Psoas muscle (tissue), 8 donors: ENCODE data around the gene BICRAL. TPM values are rescaled to one million over a fixed set of nuclear protein-coding genes. Genes with fewer than 3 reads are reported as not detected.

ENCODE experiments used
- ATAC-seq, 4 donors: fragments of 200-7000 bp; cut with Tn5 transposase; one replicate each; pipeline ENCODE4 v1.9.1; 2020; ENCODE audit warnings: moderate library complexity in 3 of 4, mild to moderate bottlenecking in 2 of 4
- DNase-seq, 2 donors: peaks; one replicate each; pipeline ENCODE4 v3.0.0-alpha.2; 2020
- H3K27ac ChIP-seq: fragments of 200-600 bp; one replicate; pipeline ENCODE4 v1.8.0; 2022
- H3K27me3 ChIP-seq, 3 donors: fragments of 200-600 bp in 1 of 3; one replicate each; pipeline versions ENCODE4 v1.6.1 to v1.8.0; 2013 to 2022; ENCODE audit warnings: low read length in 2 of 3, mild to moderate bottlenecking in 2 of 3, moderate library complexity in 1 of 3; ENCODE audit not compliant: insufficient read depth in 3 of 3
- H3K36me3 ChIP-seq, 2 donors: fragments of 200-600 bp in 1 of 2; one replicate each; pipeline versions ENCODE4 v1.6.1 to v1.8.0; 2013 to 2022; ENCODE audit warnings: low read depth in 1 of 2, mild to moderate bottlenecking in 1 of 2, moderate library complexity in 1 of 2; ENCODE audit not compliant: insufficient read depth in 1 of 2
- H3K4me1 ChIP-seq: fragments of 200-600 bp; one replicate; pipeline ENCODE4 v1.8.0; 2022
- H3K4me3 ChIP-seq: fragments of 200-600 bp; one replicate; pipeline ENCODE4 v1.8.0; 2022; ENCODE audit warnings: mild to moderate bottlenecking
- H3K9me3 ChIP-seq: fragments of 200-600 bp; one replicate; pipeline ENCODE4 v1.8.0; 2022
- WGBS, 3 donors: extraction: QIAGEN DNeasy Blood & Tissue Kit; methylation state at CpG; one replicate each; pipeline versions ENCODE4 v1.1.6 to v1.1.7; 2013; 5-methylcytosine and 5-hydroxymethylcytosine counted together
- intact Hi-C, 2 donors: fragments of 100-400 bp; cut with DNase I; formaldehyde crosslinking; loops; one replicate each; pipeline versions ENCODE4 v1.11.0 to v1.14.2; 2022
- polyA plus RNA-seq, 3 donors: library from polyadenylated mRNA; stranded (reverse); fragments of 200-250 nt; gene quantifications; one replicate each; pipeline ENCODE4 v1.2.3, GENCODE V29; 2013
- total RNA-seq, 4 donors: library from RNA; stranded (reverse); fragmentation: NEBNext Ultra II Directional in 2 of 4; extraction: Animal tissue kit (Norgen Biotek cat#: 25700) in 2 of 4; gene quantifications; one replicate each; pipeline versions ENCODE4 v1.2.1 to v1.2.4, GENCODE V29; 2021 to 2023
- TF ChIP-seq, protein P1 (sequence below): fragments of 200-600 bp; IDR thresholded peaks from one replicate; pipeline ENCODE4 v1.8.0; 2022; ENCODE audit warnings: antibody characterized with exemption
- donor health status: healthy with polysubstance abuse.
- donor health status: DM: no; HTN: no; CAD: no; lungs with moderate emphysema.
- donor health status: Bipolar disorder and iron deficiency.
- donor health status: healthy.
- donor health status: DM: yes; HTN: yes; CAD: no.
- donor health status: DM: no; HTN: no; CAD: no.
- donor health status: DM: no; HTN: no; CAD: no.
- donor health status: DM: yes; HTN: yes; CAD: no.

BICRAL gene
- total and polyA plus RNA-seq, 7 donors, result 2.8 to 12.2 (median 6.2) TPM

- Histone ChIP-seq H3K9me3 (no peaks in the 10 kb centered on the region), H3K27ac (no peak overlapping the region), H3K36me3 (peaks cover 0 to 52% of the 10 kb centered on the region in 2 donors), H3K27me3 (no peaks in the 10 kb centered on the region), H3K4me3 (no peak overlapping the region), H3K4me1 (no peaks in the 10 kb centered on the region)
- no peak for DNase-seq
- WGBS, 3 donors, result 75 to 86% (median 80%) methylated on average over 2 of the region's 2 CpGs
- intact Hi-C loops, result no loop called here
- no peak for ATAC-seq
- TF ChIP-seq, protein P1, sequence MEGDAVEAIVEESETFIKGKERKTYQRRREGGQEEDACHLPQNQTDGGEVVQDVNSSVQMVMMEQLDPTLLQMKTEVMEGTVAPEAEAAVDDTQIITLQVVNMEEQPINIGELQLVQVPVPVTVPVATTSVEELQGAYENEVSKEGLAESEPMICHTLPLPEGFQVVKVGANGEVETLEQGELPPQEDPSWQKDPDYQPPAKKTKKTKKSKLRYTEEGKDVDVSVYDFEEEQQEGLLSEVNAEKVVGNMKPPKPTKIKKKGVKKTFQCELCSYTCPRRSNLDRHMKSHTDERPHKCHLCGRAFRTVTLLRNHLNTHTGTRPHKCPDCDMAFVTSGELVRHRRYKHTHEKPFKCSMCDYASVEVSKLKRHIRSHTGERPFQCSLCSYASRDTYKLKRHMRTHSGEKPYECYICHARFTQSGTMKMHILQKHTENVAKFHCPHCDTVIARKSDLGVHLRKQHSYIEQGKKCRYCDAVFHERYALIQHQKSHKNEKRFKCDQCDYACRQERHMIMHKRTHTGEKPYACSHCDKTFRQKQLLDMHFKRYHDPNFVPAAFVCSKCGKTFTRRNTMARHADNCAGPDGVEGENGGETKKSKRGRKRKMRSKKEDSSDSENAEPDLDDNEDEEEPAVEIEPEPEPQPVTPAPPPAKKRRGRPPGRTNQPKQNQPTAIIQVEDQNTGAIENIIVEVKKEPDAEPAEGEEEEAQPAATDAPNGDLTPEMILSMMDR, result no peak
Measured at GRCh38 chr6:42851599-42851998, 69.7 kb downstream of the BICRAL start.

GRCh38 chr6:42860036-42860435 is 78.2 kb downstream of the BICRAL start:
- no peak overlapping the region for H3K4me3 ChIP-seq
- H3K36me3 ChIP-seq, result peaks cover 12 to 100% of the 10 kb centered on the region in 2 donors
- intact Hi-C loops, result no loop called here
- no peak overlapping the region for H3K27ac ChIP-seq
- ATAC-seq, result no peak
- no peaks in the 10 kb centered on the region for H3K27me3 ChIP-seq
- DNase-seq, result no peak
- no peaks in the 10 kb centered on the region for H3K9me3 ChIP-seq
- 85 to 93% (median 93%) methylated on average over 1 of the region's 1 CpG for WGBS, 3 donors
- H3K4me1 ChIP-seq, result no peaks in the 10 kb centered on the region
- TF ChIP-seq, protein P1, result no peak

GRCh38 chr6:42860481-42860880 is 78.6 kb downstream of the BICRAL start:
- WGBS, 3 donors, result 84 to 95% (median 89%) methylated on average over 6 of the region's 6 CpGs
- intact Hi-C loops, result no loop called here
- Histone ChIP-seq H3K9me3 (no peaks in the 10 kb centered on the region), H3K27ac (no peak overlapping the region), H3K4me1 (no peaks in the 10 kb centered on the region), H3K4me3 (no peak overlapping the region), H3K36me3 (peaks cover 12 to 100% of the 10 kb centered on the region in 2 donors), H3K27me3 (no peaks in the 10 kb centered on the region)
- ATAC-seq (no peak), DNase-seq (no peak)
- TF ChIP-seq, protein P1, result no peak

DNA sequence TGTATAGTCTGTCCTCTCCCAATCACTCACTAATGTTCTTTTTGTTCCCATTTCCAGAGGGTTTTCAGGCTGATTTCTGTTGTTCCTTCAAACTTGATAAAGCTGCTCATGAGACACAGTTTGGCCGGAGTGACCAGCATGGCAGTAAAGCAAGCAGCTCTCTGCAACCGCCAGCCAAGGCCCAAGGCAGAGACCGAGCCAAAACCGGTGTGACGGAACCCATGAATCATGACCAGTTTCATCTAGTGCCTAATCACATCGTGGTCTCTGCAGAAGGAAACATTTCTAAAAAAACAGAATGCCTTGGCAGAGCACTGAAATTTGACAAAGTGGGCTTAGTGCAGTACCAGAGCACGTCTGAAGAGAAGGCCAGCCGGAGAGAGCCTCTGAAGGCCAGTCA is 82.8 kb downstream of the BICRAL start:
- 56 to 66% (median 60%) methylated on average over 8 of the region's 8 CpGs for WGBS, 3 donors
- no peak overlapping the region for H3K4me3 ChIP-seq
- DNase-seq (peak; percentile 36 to 60), ATAC-seq (peak in 1 of 4 donors; percentile 62)
- H3K4me1 ChIP-seq, result no peaks in the 10 kb centered on the region
- intact Hi-C loops, result no loop called here
- no peaks in the 10 kb centered on the region for H3K27me3 ChIP-seq
- TF ChIP-seq, protein P1, result no peak
- H3K27ac ChIP-seq, result no peak overlapping the region
- peaks cover 12 to 98% of the 10 kb centered on the region in 2 donors for H3K36me3 ChIP-seq
- no peaks in the 10 kb centered on the region for H3K9me3 ChIP-seq
